K562 (cell line): ENCODE results near the gene CPT1B. TPM values are rescaled to one million over a fixed set of nuclear protein-coding genes. Genes with fewer than 3 reads are reported as not detected.

ENCODE experiments used
- BACH1 ChIP-seq: fragments of 200-800 bp; sonication (Bioruptor generic); IDR thresholded peaks from 2 replicates; pipeline ENCODE4 v1.6.1; 2016; ENCODE audit warnings: missing genetic modification characterization, missing compliant biosample characterization
- CLOCK ChIP-seq: fragments of 250-450 bp; sonication (Bioruptor Pico); IDR thresholded peaks from 2 replicates; pipeline ENCODE4 v1.4.0; 2020; ENCODE audit warnings: mild to moderate bottlenecking, moderate library complexity, borderline replicate concordance
- CREB5 ChIP-seq: fragments of 250-450 bp; sonication (Bioruptor Pico); IDR thresholded peaks from 2 replicates; pipeline ENCODE4 v1.5.0; 2020; ENCODE audit warnings: mild to moderate bottlenecking
- FOXJ3 ChIP-seq: sonication (generic); formaldehyde crosslinking; IDR thresholded peaks from 2 replicates; pipeline ENCODE4 v1.4.0; 2020; ENCODE audit warnings: mild to moderate bottlenecking, missing genetic modification reagents
- JUN ChIP-seq, 2 experiments: sonication (generic) in 1 of 2; formaldehyde crosslinking in 1 of 2; IDR thresholded peaks; 2 replicates each; pipeline versions ENCODE4 v1.6.1 to v1.8.0; 2012 to 2022; ENCODE audit warnings: borderline replicate concordance in 2 of 2, mild to moderate bottlenecking in 2 of 2, improper control_type of control experiment in 1 of 2, low read depth in 1 of 2, low read length in 1 of 2, missing genetic modification reagents in 1 of 2
- LEF1 ChIP-seq: fragments of 450-650 bp; IDR thresholded peaks from 2 replicates; pipeline ENCODE4 v1.6.1; 2016; ENCODE audit warnings: mild to moderate bottlenecking
- NFIC ChIP-seq: fragments of 450-650 bp; IDR thresholded peaks from 2 replicates; pipeline ENCODE4 v1.6.1; 2017; ENCODE audit warnings: mild to moderate bottlenecking, inconsistent platforms
- RBM22 ChIP-seq: fragments of 200-400 bp; formaldehyde crosslinking; IDR thresholded peaks from 2 replicates; pipeline ENCODE4 v1.6.1; 2018; ENCODE audit warnings: low read length, low read depth; ENCODE audit not compliant: poor library complexity, severe bottlenecking
- RBM34 ChIP-seq: fragments of 200-400 bp; formaldehyde crosslinking; IDR thresholded peaks from 2 replicates; pipeline ENCODE4 v1.6.1; 2018; ENCODE audit warnings: low read length, borderline replicate concordance; ENCODE audit not compliant: insufficient read depth
- SP1 ChIP-seq: sonication (generic); formaldehyde crosslinking; IDR thresholded peaks from 2 replicates; pipeline ENCODE4 v1.8.1; 2022; ENCODE audit warnings: mild to moderate bottlenecking, missing genetic modification reagents
- SREBF1 ChIP-seq: fragments of 150-350 bp; IDR thresholded peaks from 2 replicates; pipeline ENCODE4 v1.6.1; 2014; ENCODE audit warnings: antibody characterized with exemption, low read depth, low read length, borderline replicate concordance
- ZC3H11A ChIP-seq: IDR thresholded peaks from 2 replicates; pipeline ENCODE4 v1.6.1; 2012; ENCODE audit warnings: low read depth, low read length, improper control_type of control experiment
- ZFP30 ChIP-seq: fragments of 250-450 bp; sonication (Bioruptor Pico); IDR thresholded peaks from 2 replicates; pipeline ENCODE4 v1.8.0; 2022; ENCODE audit warnings: moderate library complexity, mild to moderate bottlenecking, inconsistent platforms, borderline replicate concordance
- ZNF274 ChIP-seq: IDR thresholded peaks from 2 replicates; pipeline ENCODE4 v1.6.1; 2011; ENCODE audit warnings: low read depth, mild to moderate bottlenecking, low read length, moderate library complexity, borderline replicate concordance
- ZNF77 ChIP-seq: fragments of 250-450 bp; sonication (Bioruptor Pico); IDR thresholded peaks from 2 replicates; pipeline ENCODE4 v1.5.0; 2020
- polyA plus RNA-seq, 8 experiments: library from polyadenylated mRNA; depleted of rRNA in 4 of 8; stranded (reverse) in 5 of 8; unstranded in 3 of 8; fragments of >200 nt; fragmentation: Nextera tagmentation in 2 of 8; fragmentation: Illumina TruSeq in 1 of 8; extraction: Ambion mirVana in 2 of 8; extraction: Trizol in 1 of 8; gene quantifications; 2 replicates each; pipeline versions ENCODE4 v1.2.1 to v1.2.3, GENCODE V29; 2011 to 2014; ENCODE audit warnings: inconsistent platforms in 1 of 8, missing spikeins in 1 of 8
- total RNA-seq, 7 experiments: library from RNA; depleted of rRNA in 6 of 7; stranded (reverse); fragments of >200 nt in 6 of 7; fragmentation: Illumina TruSeq in 2 of 7; extraction: Trizol in 2 of 7; gene quantifications; 2 replicates each; pipeline versions ENCODE4 v1.2.1 to v1.2.3, GENCODE V29; 2011 to 2021; ENCODE audit warnings: low replicate concordance in 1 of 7
- TF ChIP-seq, protein P1 (sequence below): fragments of 450-650 bp; IDR thresholded peaks from 2 replicates; pipeline ENCODE4 v1.6.1; 2017; ENCODE audit warnings: antibody characterized with exemption
- TF ChIP-seq, protein P2 (sequence below): fragments of 250-450 bp; sonication (Bioruptor Pico); IDR thresholded peaks from 2 replicates; pipeline ENCODE4 v1.4.0; 2020; ENCODE audit warnings: borderline replicate concordance
- TF ChIP-seq, protein P3 (sequence below): fragments of 250-450 bp; sonication (Bioruptor Pico); IDR thresholded peaks from 2 replicates; pipeline ENCODE4 v1.8.0; 2022; ENCODE audit warnings: moderate library complexity, mild to moderate bottlenecking, inconsistent platforms

CPT1B gene
- total and polyA plus RNA-seq, 9 of the 15 experiments (the other 6 are each of a cell fraction or from before 2014, with no cell fraction given): 0.35 to 6.1 (median 2.6) TPM

GRCh38 chr22:50526108-50526833 is 52.0 kb downstream of the CPT1B start (continued):
- TF ChIP-seq SREBF1: no peak
- TF ChIP-seq BACH1: no peak
- TF ChIP-seq NFIC: peak; percentile 28; the same call in 1 of the 2 replicates
- TF ChIP-seq RBM34: no peak
- TF ChIP-seq ZC3H11A: no peak
- TF ChIP-seq SP1 (CRISPR knock-in tag): peak; percentile 50; the same call in 1 of the 2 replicates
- TF ChIP-seq LEF1: no peak
- TF ChIP-seq ZNF274: no peak
- no peak for TF ChIP-seq ZFP30 (CRISPR knock-in tag)
- TF ChIP-seq ZNF77 (CRISPR knock-in tag): no peak
- TF ChIP-seq, protein P1, sequence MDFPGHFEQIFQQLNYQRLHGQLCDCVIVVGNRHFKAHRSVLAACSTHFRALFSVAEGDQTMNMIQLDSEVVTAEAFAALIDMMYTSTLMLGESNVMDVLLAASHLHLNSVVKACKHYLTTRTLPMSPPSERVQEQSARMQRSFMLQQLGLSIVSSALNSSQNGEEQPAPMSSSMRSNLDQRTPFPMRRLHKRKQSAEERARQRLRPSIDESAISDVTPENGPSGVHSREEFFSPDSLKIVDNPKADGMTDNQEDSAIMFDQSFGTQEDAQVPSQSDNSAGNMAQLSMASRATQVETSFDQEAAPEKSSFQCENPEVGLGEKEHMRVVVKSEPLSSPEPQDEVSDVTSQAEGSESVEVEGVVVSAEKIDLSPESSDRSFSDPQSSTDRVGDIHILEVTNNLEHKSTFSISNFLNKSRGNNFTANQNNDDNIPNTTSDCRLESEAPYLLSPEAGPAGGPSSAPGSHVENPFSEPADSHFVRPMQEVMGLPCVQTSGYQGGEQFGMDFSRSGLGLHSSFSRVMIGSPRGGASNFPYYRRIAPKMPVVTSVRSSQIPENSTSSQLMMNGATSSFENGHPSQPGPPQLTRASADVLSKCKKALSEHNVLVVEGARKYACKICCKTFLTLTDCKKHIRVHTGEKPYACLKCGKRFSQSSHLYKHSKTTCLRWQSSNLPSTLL: no peak
- no peak for TF ChIP-seq CREB5
- TF ChIP-seq, protein P2, sequence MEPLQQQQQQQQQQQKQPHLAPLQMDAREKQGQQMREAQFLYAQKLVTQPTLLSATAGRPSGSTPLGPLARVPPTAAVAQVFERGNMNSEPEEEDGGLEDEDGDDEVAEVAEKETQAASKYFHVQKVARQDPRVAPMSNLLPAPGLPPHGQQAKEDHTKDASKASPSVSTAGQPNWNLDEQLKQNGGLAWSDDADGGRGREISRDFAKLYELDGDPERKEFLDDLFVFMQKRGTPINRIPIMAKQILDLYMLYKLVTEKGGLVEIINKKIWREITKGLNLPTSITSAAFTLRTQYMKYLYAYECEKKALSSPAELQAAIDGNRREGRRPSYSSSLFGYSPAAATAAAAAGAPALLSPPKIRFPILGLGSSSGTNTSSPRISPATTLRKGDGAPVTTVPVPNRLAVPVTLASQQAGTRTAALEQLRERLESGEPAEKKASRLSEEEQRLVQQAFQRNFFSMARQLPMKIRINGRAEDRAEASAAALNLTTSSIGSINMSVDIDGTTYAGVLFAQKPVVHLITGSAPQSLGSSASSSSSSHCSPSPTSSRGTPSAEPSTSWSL: no peak
- no peak for TF ChIP-seq FOXJ3
- TF ChIP-seq JUN (IDR thresholded peaks at IDR 0.05; ENCODE audit: borderline replicate concordance, low read depth, low read length): no peak
- TF ChIP-seq JUN (CRISPR knock-in tag; IDR thresholded peaks at IDR 0.05; ENCODE audit: borderline replicate concordance): 0 out of 2 replicates have a peak, but pooled peaks have one; percentile 28
- TF ChIP-seq RBM22: peak; percentile 67
- TF ChIP-seq CLOCK (CRISPR knock-in tag): no peak
- TF ChIP-seq, protein P3, sequence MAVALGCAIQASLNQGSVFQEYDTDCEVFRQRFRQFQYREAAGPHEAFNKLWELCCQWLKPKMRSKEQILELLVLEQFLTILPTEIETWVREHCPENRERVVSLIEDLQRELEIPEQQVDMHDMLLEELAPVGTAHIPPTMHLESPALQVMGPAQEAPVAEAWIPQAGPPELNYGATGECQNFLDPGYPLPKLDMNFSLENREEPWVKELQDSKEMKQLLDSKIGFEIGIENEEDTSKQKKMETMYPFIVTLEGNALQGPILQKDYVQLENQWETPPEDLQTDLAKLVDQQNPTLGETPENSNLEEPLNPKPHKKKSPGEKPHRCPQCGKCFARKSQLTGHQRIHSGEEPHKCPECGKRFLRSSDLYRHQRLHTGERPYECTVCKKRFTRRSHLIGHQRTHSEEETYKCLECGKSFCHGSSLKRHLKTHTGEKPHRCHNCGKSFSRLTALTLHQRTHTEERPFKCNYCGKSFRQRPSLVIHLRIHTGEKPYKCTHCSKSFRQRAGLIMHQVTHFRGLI (CRISPR knock-in tag): no peak
